Prostate gland (tissue), 2 donors: ENCODE data around the gene GFRA1. TPM values are rescaled to one million over a fixed set of nuclear protein-coding genes. Genes with fewer than 3 reads are reported as not detected.
A peak's percentile ranks its signal among the peaks of the same experiment; 100 is the strongest.

Source experiments
- DNase-seq: peaks from one replicate; pipeline ENCODE4 v3.0.0-alpha.2; 2019; ENCODE audit warnings: low spot score
- H3K27ac ChIP-seq, 2 donors: fragments of 200-600 bp; sonication (generic); 2 replicates each; pipeline ENCODE4 v1.5.1; 2017 to 2019
- H3K27me3 ChIP-seq: fragments of 200-600 bp; sonication (generic); replicated peaks from 2 replicates; pipeline ENCODE4 v1.5.1; 2019; ENCODE audit not compliant: insufficient read depth
- H3K36me3 ChIP-seq, 2 donors: fragments of 200-600 bp; sonication (generic); 1 replicate in 1 of 2; 2 replicates in 1 of 2; pipeline versions ENCODE4 v1.5.1 to v1.8.1; 2017 to 2019
- H3K4me1 ChIP-seq: fragments of 200-600 bp; sonication (generic); replicated peaks from 2 replicates; pipeline ENCODE4 v1.5.1; 2019
- H3K4me3 ChIP-seq, 2 donors: fragments of 200-600 bp; sonication (generic); 2 replicates each; pipeline ENCODE4 v1.5.1; 2017 to 2019
- H3K9me3 ChIP-seq: fragments of 200-600 bp; sonication (generic); 2 replicates; pipeline ENCODE4 v1.5.1; 2017
- CTCF ChIP-seq, 4 experiments: fragments of 200-600 bp in 2 of 4; fragments of 450-650 bp in 2 of 4; sonication (generic) in 2 of 4; IDR thresholded peaks; 1 replicate in 3 of 4; 2 replicates in 1 of 4; pipeline ENCODE4 v1.5.1; 2016 to 2019; ENCODE audit warnings: antibody characterized with exemption in 4 of 4, mild to moderate bottlenecking in 2 of 4, moderate library complexity in 2 of 4
- POLR2A ChIP-seq: fragments of 450-650 bp; IDR thresholded peaks from one replicate; pipeline ENCODE4 v1.6.1; 2016; ENCODE audit warnings: antibody characterized with exemption, mild to moderate bottlenecking
- POLR2AphosphoS5 ChIP-seq: sonication (generic); formaldehyde crosslinking; IDR thresholded peaks from one replicate; pipeline ENCODE4 v1.6.1; 2017; ENCODE audit warnings: antibody characterized with exemption
- whole genome bisulfite sequencing: methylation state at CpG from one replicate; pipeline ENCODE4 v1.1.5; 2018; 5-methylcytosine and 5-hydroxymethylcytosine counted together
- intact Hi-C: fragments of 100-400 bp; cut with DNase I; formaldehyde crosslinking; loops from one replicate; pipeline ENCODE4 v1.14.2; 2022
- total RNA-seq, 2 donors: library from RNA; depleted of rRNA; stranded (reverse); fragments of >200 nt; gene quantifications; one replicate each; pipeline ENCODE4 v1.1.0, GENCODE V29; 2016

The GFRA1 gene
- total RNA-seq, 2 donors from 2014 or later: 5.1 to 14.5 TPM

GRCh38 chr10:116271593-116272439, 1.2 kb downstream of the GFRA1 start:
- intact Hi-C loops: no loop called here
- peaks cover 21% of the 10 kb centered on the region for H3K27me3 ChIP-seq
- TF ChIP-seq CTCF (IDR thresholded peaks at IDR 0.05) (no peak), POLR2AphosphoS5 (no peak), POLR2A (no peak)
- H3K9me3 ChIP-seq: no peaks in the 10 kb centered on the region
- H3K4me1 ChIP-seq: peaks cover 7% of the 10 kb centered on the region
- under 1% methylated on average over 64 of the region's 64 CpGs for WGBS
- no peaks in the 10 kb centered on the region for H3K36me3 ChIP-seq
- no peak for DNase-seq
- H3K27ac ChIP-seq: peak overlapping the region in 1 of 2 donors; percentile 40
- peak overlapping the region; percentile 23 to 28 for H3K4me3 ChIP-seq

GRCh38 chr10:116270771-116271592, 2.0 kb downstream of the GFRA1 start:
- no peak for DNase-seq
- Histone ChIP-seq H3K4me3 (peak overlapping the region; percentile 23 to 28), H3K36me3 (no peaks in the 10 kb centered on the region), H3K9me3 (no peaks in the 10 kb centered on the region), H3K27me3 (peaks cover 21% of the 10 kb centered on the region), H3K27ac (peak overlapping the region in 1 of 2 donors; percentile 40), H3K4me1 (peaks cover 7% of the 10 kb centered on the region)
- 21% methylated on average over 70 of the region's 73 CpGs for WGBS
- no peak for TF ChIP-seq POLR2AphosphoS5
- no peak for TF ChIP-seq POLR2A
- no peak for TF ChIP-seq CTCF (IDR thresholded peaks at IDR 0.05)
- intact Hi-C loops: no loop called here

- Histone ChIP-seq H3K27ac (no peak overlapping the region), H3K27me3 (peaks cover 21% of the 10 kb centered on the region), H3K4me3 (peak overlapping the region in 1 of 2 donors; percentile 23), H3K9me3 (no peaks in the 10 kb centered on the region), H3K4me1 (peaks cover 7% of the 10 kb centered on the region), H3K36me3 (no peaks in the 10 kb centered on the region)
- intact Hi-C loops: no loop called here
- no peak for TF ChIP-seq POLR2AphosphoS5
- 63% methylated on average over 9 of the region's 9 CpGs for WGBS
- DNase-seq: no peak
These were observed 2.8 kb downstream of the GFRA1 start for GRCh38 chr10:116270126-116270770.

GRCh38 chr10:116269619-116270018, 3.4 kb downstream of the GFRA1 start:
- 64% methylated on average over 6 of the region's 6 CpGs for WGBS
- no peak overlapping the region for H3K4me3 ChIP-seq
- no peaks in the 10 kb centered on the region for H3K9me3 ChIP-seq
- no peak for DNase-seq
- H3K27ac ChIP-seq: no peak overlapping the region
- H3K4me1 ChIP-seq: peaks cover 7% of the 10 kb centered on the region
- H3K36me3 ChIP-seq: no peaks in the 10 kb centered on the region
- no peak for TF ChIP-seq CTCF (IDR thresholded peaks at IDR 0.05)
- TF ChIP-seq POLR2A: no peak
- TF ChIP-seq POLR2AphosphoS5: no peak
- peaks cover 23% of the 10 kb centered on the region for H3K27me3 ChIP-seq
- intact Hi-C loops: no loop called here

- no peak overlapping the region for H3K4me3 ChIP-seq
- no peak for DNase-seq
- peaks cover 7% of the 10 kb centered on the region for H3K4me1 ChIP-seq
- no peaks in the 10 kb centered on the region for H3K36me3 ChIP-seq
- no peaks in the 10 kb centered on the region for H3K9me3 ChIP-seq
- WGBS: 36% methylated on average over 3 of the region's 3 CpGs
- intact Hi-C loops: no loop called here
- H3K27ac ChIP-seq: no peak overlapping the region
- peaks cover 25% of the 10 kb centered on the region for H3K27me3 ChIP-seq
- TF ChIP-seq POLR2AphosphoS5 (no peak), POLR2A (no peak), CTCF (IDR thresholded peaks at IDR 0.05) (no peak)
These were observed 4.0 kb downstream of the GFRA1 start for GRCh38 chr10:116268976-116269375.
